ENCODE data around the gene SEC63.
"Not testable (repeated sequence)": the region's sequence is repeated elsewhere in the genome, so short reads cannot be mapped to it uniquely, and the experiment has no call there.

The SEC63 gene

DNA sequence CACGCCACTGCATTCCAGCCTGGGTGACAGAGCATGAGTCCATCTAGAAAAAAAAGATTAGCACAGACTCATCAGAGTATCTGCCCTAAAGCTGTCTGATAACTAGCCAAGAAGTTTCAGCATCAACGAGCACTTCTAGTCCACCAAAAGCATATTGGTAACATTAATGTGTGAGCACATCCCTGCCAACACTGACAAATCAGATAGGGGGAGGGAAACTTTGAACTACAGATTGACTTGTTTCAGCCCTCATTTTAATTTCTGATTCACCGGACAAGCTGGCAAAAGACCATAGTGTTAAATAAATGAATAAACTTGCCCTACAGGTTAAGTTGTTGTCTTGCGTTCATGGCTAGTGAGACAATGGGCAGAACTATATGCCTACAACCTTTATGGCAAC, 7.7 kb upstream of the SEC63 start:
- TF ChIP-seq, protein P1, sequence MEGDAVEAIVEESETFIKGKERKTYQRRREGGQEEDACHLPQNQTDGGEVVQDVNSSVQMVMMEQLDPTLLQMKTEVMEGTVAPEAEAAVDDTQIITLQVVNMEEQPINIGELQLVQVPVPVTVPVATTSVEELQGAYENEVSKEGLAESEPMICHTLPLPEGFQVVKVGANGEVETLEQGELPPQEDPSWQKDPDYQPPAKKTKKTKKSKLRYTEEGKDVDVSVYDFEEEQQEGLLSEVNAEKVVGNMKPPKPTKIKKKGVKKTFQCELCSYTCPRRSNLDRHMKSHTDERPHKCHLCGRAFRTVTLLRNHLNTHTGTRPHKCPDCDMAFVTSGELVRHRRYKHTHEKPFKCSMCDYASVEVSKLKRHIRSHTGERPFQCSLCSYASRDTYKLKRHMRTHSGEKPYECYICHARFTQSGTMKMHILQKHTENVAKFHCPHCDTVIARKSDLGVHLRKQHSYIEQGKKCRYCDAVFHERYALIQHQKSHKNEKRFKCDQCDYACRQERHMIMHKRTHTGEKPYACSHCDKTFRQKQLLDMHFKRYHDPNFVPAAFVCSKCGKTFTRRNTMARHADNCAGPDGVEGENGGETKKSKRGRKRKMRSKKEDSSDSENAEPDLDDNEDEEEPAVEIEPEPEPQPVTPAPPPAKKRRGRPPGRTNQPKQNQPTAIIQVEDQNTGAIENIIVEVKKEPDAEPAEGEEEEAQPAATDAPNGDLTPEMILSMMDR (IDR thresholded peaks at IDR 0.05; ENCODE audit: borderline replicate concordance, control extremely low read depth, extremely low read depth, insufficient read depth, missing control alignments) = no peak
- in situ Hi-C loops (cut with MboI; ENCODE audit: low sequenced_read_pairs, unreplicated experiment) = no loop called here
- no peak for DNase-seq (ENCODE audit: low spot score)

DNA sequence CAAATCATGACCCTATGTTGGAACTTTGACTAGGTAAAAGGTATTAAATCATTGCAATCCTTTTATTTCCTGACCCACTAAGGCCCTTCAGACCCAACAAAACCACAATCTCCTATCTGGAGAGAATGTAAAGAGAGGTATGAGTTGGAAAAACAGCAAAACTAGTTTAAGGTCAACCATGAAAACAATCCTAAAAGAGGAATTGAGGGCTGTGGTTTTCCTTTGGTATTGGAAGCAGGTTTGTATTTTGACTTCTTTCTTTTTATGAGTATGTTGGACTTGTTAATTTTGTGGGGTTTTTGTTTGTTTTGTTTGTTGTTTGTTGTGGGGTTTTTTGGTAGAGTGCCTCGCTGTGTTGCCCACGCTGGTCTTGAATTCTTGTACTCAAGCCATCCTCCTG, 4.7 kb upstream of the SEC63 start:
- TF ChIP-seq, protein P1 (IDR thresholded peaks at IDR 0.05; ENCODE audit: borderline replicate concordance, control extremely low read depth, extremely low read depth, insufficient read depth, missing control alignments) = no peak
- in situ Hi-C loops (cut with MboI; ENCODE audit: low sequenced_read_pairs, unreplicated experiment) = no loop called here
- no peak for DNase-seq (ENCODE audit: low spot score)

DNA sequence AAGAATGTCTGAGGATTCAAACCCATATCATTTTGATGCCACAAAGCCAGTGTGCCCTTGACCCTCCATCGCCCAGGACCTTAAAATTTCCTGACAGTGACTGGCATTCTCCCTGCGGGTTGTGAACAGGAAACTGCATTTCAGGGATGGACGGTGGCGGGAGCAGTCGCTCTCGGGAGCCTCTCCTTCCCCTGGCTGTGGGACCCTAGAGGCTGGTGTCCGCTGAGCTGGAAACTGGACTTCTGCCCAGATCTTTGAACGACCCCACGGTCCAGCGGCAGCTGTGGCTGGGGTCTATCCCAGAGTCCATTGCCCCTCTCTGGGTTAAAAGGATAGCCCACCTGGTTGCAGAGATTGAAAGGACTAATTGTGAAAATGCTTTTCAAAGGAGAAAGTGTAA, 1.4 kb upstream of the SEC63 start:
- TF ChIP-seq, protein P1 (IDR thresholded peaks at IDR 0.05; ENCODE audit: borderline replicate concordance, control extremely low read depth, extremely low read depth, insufficient read depth, missing control alignments) = no peak
- in situ Hi-C loops (cut with MboI; ENCODE audit: low sequenced_read_pairs, unreplicated experiment) = no loop called here

DNA sequence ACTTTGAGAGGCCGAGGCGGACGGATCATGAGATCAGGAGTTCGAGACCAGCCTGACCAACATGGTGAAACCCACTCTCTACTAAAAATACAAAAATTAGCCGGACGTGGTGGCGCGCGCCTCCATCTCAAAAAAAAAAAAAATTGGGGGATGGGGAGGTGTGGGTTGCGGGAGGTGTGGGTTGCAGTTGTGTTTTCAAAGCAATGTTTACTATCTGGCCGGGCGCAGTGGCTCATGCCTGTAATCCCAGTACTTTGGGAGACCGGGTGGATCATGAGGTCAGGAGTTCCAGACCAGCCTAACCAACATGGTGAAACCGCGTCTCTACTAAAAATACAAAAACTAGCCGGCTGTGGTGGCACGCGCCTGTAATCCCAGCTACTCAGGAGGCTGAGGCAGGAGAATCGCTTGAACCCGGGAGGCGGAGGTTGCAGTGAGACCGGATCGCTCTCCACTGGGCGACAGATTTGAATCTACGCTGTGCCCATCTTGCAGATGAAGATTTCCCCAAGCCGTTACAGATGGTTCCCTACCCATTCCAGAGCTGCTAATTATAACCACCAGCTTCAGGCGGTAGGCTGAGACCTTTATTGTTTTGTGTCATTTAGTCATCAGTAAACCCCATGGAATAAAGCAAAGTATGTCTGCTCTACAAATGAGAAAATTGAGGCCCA, 818 bp upstream of the SEC63 start:
- DNase-seq (ENCODE audit: low spot score); in situ Hi-C loops (cut with MboI; ENCODE audit: low sequenced_read_pairs, unreplicated experiment): not testable (repeated sequence)

More for the DNA sequence above, 1.4 kb upstream of the SEC63 start:
- no peak for DNase-seq (ENCODE audit: low spot score)

DNA sequence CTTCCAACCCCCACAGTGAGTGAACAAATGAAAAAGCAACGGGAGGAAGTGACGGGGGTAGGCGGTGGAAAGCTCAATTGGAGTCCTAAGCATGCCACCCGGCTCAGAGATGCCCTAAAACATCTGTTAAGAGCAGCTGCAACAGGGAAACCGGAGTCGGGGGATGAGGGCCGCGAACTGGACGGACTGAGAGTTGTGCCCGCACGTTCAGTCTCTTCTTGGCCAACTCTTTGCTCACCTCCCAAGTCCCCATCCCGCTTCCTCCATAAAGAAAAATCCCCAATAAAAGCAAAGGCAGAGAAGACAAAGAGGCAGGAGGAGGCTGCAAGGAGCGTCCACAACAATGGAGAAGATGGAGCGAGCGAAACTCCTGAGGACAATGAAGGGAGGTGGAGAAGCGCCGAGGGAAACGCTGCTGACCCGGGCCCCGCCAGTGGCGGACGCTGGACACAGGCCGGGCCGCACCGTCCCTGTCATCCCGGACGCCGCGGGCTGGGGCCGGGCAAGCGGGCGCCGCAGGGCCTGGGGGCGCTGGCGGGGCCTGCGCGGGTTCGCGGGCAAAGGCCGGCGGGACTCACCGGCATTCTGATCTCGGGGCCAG, 600 bp downstream of the SEC63 start:
- DNase-seq (ENCODE audit: low spot score) = peak; percentile 64
- in situ Hi-C loops (cut with MboI; ENCODE audit: low sequenced_read_pairs, unreplicated experiment) = no loop called here
- TF ChIP-seq, protein P1 (IDR thresholded peaks at IDR 0.05; ENCODE audit: borderline replicate concordance, control extremely low read depth, extremely low read depth, insufficient read depth, missing control alignments) = no peak

DNA sequence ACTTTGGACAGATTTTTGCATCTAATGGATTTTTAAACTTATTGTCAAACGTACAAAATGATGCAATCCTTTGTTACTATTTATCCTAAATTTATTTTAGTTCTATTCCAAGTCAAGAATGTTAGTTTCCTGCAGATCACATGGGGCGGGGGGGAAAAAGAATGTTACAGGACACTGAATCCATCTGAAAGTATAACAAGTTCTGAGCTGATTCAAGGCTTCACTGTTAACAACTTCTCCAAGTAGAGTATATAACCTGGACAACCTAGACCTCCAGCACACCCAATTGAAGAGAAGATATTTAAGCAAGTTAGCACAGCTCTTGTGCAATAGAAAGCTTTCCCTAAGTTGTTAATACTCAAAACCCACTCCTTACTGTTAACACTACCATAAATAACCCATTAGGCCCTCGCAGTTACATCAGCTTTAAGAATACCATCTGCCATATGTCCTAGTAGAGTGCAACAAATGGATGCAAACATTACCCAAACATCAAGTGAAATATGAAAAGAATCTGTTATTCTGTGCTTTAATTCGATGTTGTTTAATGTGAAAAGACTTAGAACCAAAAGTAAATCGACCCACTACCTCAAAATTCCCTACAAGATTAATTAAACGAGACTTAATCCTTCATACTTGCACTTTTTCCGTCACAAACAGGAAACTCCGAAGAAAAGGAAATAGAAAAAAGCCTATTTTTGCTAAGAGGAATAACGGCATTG, 1.3 kb downstream of the SEC63 start:
- TF ChIP-seq, protein P1 (IDR thresholded peaks at IDR 0.05; ENCODE audit: borderline replicate concordance, control extremely low read depth, extremely low read depth, insufficient read depth, missing control alignments) = no peak
- in situ Hi-C loops (cut with MboI; ENCODE audit: low sequenced_read_pairs, unreplicated experiment) = no loop called here
- DNase-seq (ENCODE audit: low spot score) = no peak

DNA sequence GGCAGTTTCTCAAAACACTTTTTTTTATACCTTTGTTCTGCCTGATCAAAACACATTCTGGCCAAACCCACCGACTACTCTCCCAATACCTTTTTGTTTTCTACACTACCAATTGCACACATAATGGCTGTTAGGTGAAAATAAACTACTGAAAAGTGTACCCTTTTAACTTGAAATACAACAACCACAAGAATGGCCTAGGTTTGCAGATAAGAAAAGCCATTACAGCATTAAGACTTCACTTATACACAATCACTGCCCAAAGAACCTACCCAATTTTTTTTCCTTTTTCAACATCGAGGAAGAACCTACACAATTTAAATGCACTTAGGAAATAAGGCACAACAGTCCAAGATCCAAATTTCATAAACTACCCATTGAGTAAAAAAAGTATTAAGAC, 1.8 kb downstream of the SEC63 start:
- TF ChIP-seq, protein P1 (IDR thresholded peaks at IDR 0.05; ENCODE audit: borderline replicate concordance, control extremely low read depth, extremely low read depth, insufficient read depth, missing control alignments) = no peak
- DNase-seq (ENCODE audit: low spot score) = no peak
- in situ Hi-C loops (cut with MboI; ENCODE audit: low sequenced_read_pairs, unreplicated experiment) = no loop called here

DNA sequence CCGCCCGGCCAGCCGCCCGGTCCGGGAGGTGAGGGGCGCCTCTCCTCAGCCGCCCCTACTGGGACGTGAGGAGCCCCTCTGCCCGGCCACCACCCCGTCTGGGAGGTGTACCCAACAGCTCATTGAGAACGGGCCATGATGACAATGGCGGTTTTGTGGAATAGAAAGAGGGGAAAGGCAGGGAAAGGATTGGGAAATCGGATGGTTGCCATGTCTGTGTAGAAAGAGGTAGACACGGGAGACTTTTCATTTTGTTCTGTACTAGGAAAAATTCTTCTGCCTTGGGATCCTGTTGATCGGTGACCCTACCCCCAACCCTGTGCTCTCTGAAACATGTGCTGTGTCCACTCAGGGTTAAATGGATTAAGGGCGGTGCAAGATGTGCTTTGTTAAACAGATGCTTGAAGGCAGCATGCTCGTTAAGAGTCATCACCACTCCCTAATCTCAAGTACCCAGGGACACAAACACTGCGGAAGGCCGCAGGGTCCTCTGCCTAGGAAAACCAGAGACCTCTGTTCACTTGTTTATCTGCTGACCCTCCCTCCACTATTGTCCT, 4.1 kb downstream of the SEC63 start:
- DNase-seq (ENCODE audit: low spot score); in situ Hi-C loops (cut with MboI; ENCODE audit: low sequenced_read_pairs, unreplicated experiment): not testable (repeated sequence)
